GM23338 (cell line): ENCODE results near the gene ERBB4. TPM values are rescaled to one million over a fixed set of nuclear protein-coding genes. Genes with fewer than 3 reads are reported as not detected.

Experiments
- ATAC-seq: fragments of 200-7000 bp; cut with Tn5 transposase; 3 replicates; pipeline ENCODE4 v1.9.1; 2020
- DNase-seq: peaks from one replicate; pipeline ENCODE4 v3.0.0-alpha.2; 2015; ENCODE audit warnings: low spot score
- H2AFZ ChIP-seq: fragments of 200-600 bp; sonication (generic); 2 replicates; pipeline ENCODE4 v1.8.0; 2016; ENCODE audit warnings: antibody characterized with exemption, mild to moderate bottlenecking, moderate library complexity
- H3F3A ChIP-seq: fragments of 200-600 bp; sonication (generic); replicated peaks from 2 replicates; pipeline ENCODE4 v1.8.0; 2017; ENCODE audit warnings: antibody characterized with exemption, mixed run types, low read depth
- H3K27ac ChIP-seq: fragments of 200-600 bp; sonication (generic); 2 replicates; pipeline ENCODE4 v1.6.1; 2016; ENCODE audit warnings: low read depth
- H3K27me3 ChIP-seq: fragments of 200-600 bp; sonication (generic); 2 replicates; pipeline ENCODE4 v1.8.0; 2016; ENCODE audit warnings: mild to moderate bottlenecking, mixed run types, moderate library complexity; ENCODE audit not compliant: insufficient read depth
- H3K36me3 ChIP-seq: fragments of 200-600 bp; sonication (generic); 2 replicates; pipeline ENCODE4 v1.8.0; 2016; ENCODE audit warnings: mild to moderate bottlenecking; ENCODE audit not compliant: insufficient read depth
- H3K4me1 ChIP-seq: fragments of 200-600 bp; sonication (generic); 2 replicates; pipeline ENCODE4 v1.8.0; 2016; ENCODE audit warnings: mild to moderate bottlenecking, moderate library complexity; ENCODE audit not compliant: insufficient read depth
- H3K4me2 ChIP-seq: fragments of 200-600 bp; sonication (generic); 2 replicates; pipeline ENCODE4 v1.7.1; 2017; ENCODE audit warnings: mixed run types
- H3K4me3 ChIP-seq: fragments of 200-600 bp; sonication (generic); 2 replicates; pipeline ENCODE4 v1.6.1; 2016; ENCODE audit warnings: mixed run types
- H3K79me2 ChIP-seq: fragments of 200-600 bp; sonication (generic); replicated peaks from 2 replicates; pipeline ENCODE4 v1.8.0; 2017; ENCODE audit warnings: mild to moderate bottlenecking; ENCODE audit not compliant: insufficient read depth
- H3K9me2 ChIP-seq: fragments of 200-600 bp; sonication (generic); 2 replicates; pipeline ENCODE4 v1.8.0; 2017; ENCODE audit not compliant: insufficient read depth
- H4K20me1 ChIP-seq: fragments of 200-600 bp; sonication (generic); replicated peaks from 2 replicates; pipeline ENCODE4 v1.8.0; 2017; ENCODE audit warnings: mild to moderate bottlenecking; ENCODE audit not compliant: insufficient read depth
- H3K27ac Mint-ChIP-seq: 2 replicates; pipeline ENCODE4 v1.8.0; 2020; ENCODE audit warnings: inconsistent platforms, mild to moderate bottlenecking, moderate library complexity, mixed read lengths
- H3K27me3 Mint-ChIP-seq: 3 replicates; pipeline ENCODE4 v1.8.0; 2022; ENCODE audit warnings: low read depth, mild to moderate bottlenecking, moderate library complexity, mixed read lengths, inconsistent platforms; ENCODE audit not compliant: insufficient read depth, poor library complexity
- H3K36me3 Mint-ChIP-seq: 3 replicates; pipeline ENCODE4 v1.8.0; 2021; ENCODE audit warnings: low read depth, mild to moderate bottlenecking, inconsistent platforms, moderate library complexity, mixed read lengths
- H3K4me1 Mint-ChIP-seq: 3 replicates; pipeline ENCODE4 v1.8.0; 2020; ENCODE audit warnings: mild to moderate bottlenecking, inconsistent platforms, mixed read lengths
- H3K4me3 Mint-ChIP-seq: 3 replicates; pipeline ENCODE4 v1.8.0; 2021; ENCODE audit warnings: moderate library complexity, mild to moderate bottlenecking, inconsistent platforms, mixed read lengths
- H3K9me3 Mint-ChIP-seq: 3 replicates; pipeline ENCODE4 v1.8.0; 2020; ENCODE audit warnings: moderate library complexity, mild to moderate bottlenecking, inconsistent platforms, mixed read lengths
- EZH2 ChIP-seq: fragments of 200-600 bp; sonication (generic); IDR thresholded peaks from one replicate; pipeline ENCODE4 v1.8.0; 2017; ENCODE audit warnings: antibody characterized with exemption, mild to moderate bottlenecking, low read depth; ENCODE audit not compliant: unreplicated experiment
- EZH2phosphoT487 ChIP-seq: fragments of 200-600 bp; sonication (generic); IDR thresholded peaks from one replicate; pipeline ENCODE4 v1.8.1; 2018; ENCODE audit warnings: antibody characterized with exemption; ENCODE audit not compliant: unreplicated experiment
- JUNB ChIP-seq: IDR thresholded peaks from one replicate; pipeline ENCODE4 v1.6.1; 2016; ENCODE audit warnings: antibody characterized with exemption; ENCODE audit not compliant: unreplicated experiment
- NANOG ChIP-seq: IDR thresholded peaks from 2 replicates; pipeline ENCODE4 v1.6.1; 2016; ENCODE audit warnings: antibody characterized with exemption, borderline replicate concordance
- POLR2AphosphoS5 ChIP-seq: IDR thresholded peaks from 2 replicates; pipeline ENCODE4 v1.6.1; 2016; ENCODE audit warnings: antibody characterized with exemption, low read depth
- STAT1 ChIP-seq: IDR thresholded peaks from one replicate; pipeline ENCODE4 v1.6.1; 2016; ENCODE audit warnings: antibody characterized with exemption; ENCODE audit not compliant: unreplicated experiment
- ZNF114 ChIP-seq: fragments of 250-450 bp; sonication (Bioruptor Pico); IDR thresholded peaks from 2 replicates; pipeline ENCODE4 v1.5.0; 2020; ENCODE audit warnings: mild to moderate bottlenecking, moderate library complexity
- ZNF331 ChIP-seq: fragments of 250-450 bp; sonication (Bioruptor Pico); IDR thresholded peaks from 2 replicates; pipeline ENCODE4 v1.5.0; 2020; ENCODE audit warnings: low read depth, mild to moderate bottlenecking, moderate library complexity
- polyA plus RNA-seq: library from polyadenylated mRNA; unstranded; fragments of >200 nt; fragmentation: Nextera tagmentation; extraction: Ambion mirVana; gene quantifications from 2 replicates; pipeline ENCODE4 v1.2.1, GENCODE V29; 2016
- total RNA-seq: library from RNA; depleted of rRNA; stranded (reverse); fragments of >200 nt; shearing (Covaris generic); gene quantifications from 2 replicates; pipeline ENCODE4 v1.2.3, GENCODE V29; 2014
- TF ChIP-seq, protein P1 (sequence below): fragments of 250-450 bp; sonication (Bioruptor Pico); IDR thresholded peaks from 2 replicates; pipeline ENCODE4 v1.5.0; 2020; ENCODE audit warnings: mild to moderate bottlenecking, moderate library complexity
- TF ChIP-seq, protein P2 (sequence below): IDR thresholded peaks from one replicate; pipeline ENCODE4 v1.6.1; 2018; ENCODE audit warnings: antibody characterized with exemption; ENCODE audit not compliant: unreplicated experiment
- TF ChIP-seq, protein P3 (sequence below): IDR thresholded peaks from 2 replicates; pipeline ENCODE4 v1.6.1; 2016; ENCODE audit warnings: antibody characterized with exemption

Gene ERBB4
- total and polyA plus RNA-seq, 2 experiments from 2014 or later: 0.73 to 1.1 TPM

DNA sequence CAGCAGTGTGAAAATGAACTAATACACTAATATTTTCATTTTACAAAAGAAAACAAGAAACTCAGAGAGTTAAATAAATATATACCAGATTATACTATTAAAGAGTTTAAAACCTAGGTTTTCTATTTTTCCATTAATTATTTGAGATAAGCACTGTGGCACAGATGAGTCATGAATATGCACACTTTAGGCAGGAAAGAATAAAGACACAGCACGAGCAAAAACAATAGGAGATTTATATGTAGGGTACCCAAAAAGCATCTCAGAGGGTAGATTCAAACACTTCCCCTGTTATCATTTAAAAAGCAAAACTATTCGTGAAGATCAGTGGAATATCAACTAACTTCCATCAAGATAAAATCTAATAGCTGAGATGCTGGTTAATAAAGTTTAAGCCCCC is 430.6 kb downstream of the ERBB4 start:
- Histone ChIP-seq H3F3A (no peaks in the 10 kb centered on the region), H3K9me2 (no peaks in the 10 kb centered on the region), H3K27ac (no peak overlapping the region), H3K4me2 (peak overlapping the region; percentile 1; the same call in 1 of the 2 replicates), H3K79me2 (no peaks in the 10 kb centered on the region), H3K4me3 (no peak overlapping the region), H3K4me1 (peaks cover 40% of the 10 kb centered on the region), H3K36me3 (peaks cover 8% of the 10 kb centered on the region; the same call in 1 of the 2 replicates), H2AFZ (no peak overlapping the region), H3K27me3 (no peaks in the 10 kb centered on the region), H4K20me1 (no peaks in the 10 kb centered on the region)
- Mint-ChIP-seq H3K36me3 (peaks cover 34% of the 10 kb centered on the region), H3K4me1 (peaks cover 40% of the 10 kb centered on the region), H3K4me3 (no peak overlapping the region), H3K9me3 (peaks cover 30% of the 10 kb centered on the region), H3K27me3 (no peaks in the 10 kb centered on the region), H3K27ac (no peak overlapping the region)
- DNase-seq: no peak
- ATAC-seq: no peak
- TF ChIP-seq, protein P1, sequence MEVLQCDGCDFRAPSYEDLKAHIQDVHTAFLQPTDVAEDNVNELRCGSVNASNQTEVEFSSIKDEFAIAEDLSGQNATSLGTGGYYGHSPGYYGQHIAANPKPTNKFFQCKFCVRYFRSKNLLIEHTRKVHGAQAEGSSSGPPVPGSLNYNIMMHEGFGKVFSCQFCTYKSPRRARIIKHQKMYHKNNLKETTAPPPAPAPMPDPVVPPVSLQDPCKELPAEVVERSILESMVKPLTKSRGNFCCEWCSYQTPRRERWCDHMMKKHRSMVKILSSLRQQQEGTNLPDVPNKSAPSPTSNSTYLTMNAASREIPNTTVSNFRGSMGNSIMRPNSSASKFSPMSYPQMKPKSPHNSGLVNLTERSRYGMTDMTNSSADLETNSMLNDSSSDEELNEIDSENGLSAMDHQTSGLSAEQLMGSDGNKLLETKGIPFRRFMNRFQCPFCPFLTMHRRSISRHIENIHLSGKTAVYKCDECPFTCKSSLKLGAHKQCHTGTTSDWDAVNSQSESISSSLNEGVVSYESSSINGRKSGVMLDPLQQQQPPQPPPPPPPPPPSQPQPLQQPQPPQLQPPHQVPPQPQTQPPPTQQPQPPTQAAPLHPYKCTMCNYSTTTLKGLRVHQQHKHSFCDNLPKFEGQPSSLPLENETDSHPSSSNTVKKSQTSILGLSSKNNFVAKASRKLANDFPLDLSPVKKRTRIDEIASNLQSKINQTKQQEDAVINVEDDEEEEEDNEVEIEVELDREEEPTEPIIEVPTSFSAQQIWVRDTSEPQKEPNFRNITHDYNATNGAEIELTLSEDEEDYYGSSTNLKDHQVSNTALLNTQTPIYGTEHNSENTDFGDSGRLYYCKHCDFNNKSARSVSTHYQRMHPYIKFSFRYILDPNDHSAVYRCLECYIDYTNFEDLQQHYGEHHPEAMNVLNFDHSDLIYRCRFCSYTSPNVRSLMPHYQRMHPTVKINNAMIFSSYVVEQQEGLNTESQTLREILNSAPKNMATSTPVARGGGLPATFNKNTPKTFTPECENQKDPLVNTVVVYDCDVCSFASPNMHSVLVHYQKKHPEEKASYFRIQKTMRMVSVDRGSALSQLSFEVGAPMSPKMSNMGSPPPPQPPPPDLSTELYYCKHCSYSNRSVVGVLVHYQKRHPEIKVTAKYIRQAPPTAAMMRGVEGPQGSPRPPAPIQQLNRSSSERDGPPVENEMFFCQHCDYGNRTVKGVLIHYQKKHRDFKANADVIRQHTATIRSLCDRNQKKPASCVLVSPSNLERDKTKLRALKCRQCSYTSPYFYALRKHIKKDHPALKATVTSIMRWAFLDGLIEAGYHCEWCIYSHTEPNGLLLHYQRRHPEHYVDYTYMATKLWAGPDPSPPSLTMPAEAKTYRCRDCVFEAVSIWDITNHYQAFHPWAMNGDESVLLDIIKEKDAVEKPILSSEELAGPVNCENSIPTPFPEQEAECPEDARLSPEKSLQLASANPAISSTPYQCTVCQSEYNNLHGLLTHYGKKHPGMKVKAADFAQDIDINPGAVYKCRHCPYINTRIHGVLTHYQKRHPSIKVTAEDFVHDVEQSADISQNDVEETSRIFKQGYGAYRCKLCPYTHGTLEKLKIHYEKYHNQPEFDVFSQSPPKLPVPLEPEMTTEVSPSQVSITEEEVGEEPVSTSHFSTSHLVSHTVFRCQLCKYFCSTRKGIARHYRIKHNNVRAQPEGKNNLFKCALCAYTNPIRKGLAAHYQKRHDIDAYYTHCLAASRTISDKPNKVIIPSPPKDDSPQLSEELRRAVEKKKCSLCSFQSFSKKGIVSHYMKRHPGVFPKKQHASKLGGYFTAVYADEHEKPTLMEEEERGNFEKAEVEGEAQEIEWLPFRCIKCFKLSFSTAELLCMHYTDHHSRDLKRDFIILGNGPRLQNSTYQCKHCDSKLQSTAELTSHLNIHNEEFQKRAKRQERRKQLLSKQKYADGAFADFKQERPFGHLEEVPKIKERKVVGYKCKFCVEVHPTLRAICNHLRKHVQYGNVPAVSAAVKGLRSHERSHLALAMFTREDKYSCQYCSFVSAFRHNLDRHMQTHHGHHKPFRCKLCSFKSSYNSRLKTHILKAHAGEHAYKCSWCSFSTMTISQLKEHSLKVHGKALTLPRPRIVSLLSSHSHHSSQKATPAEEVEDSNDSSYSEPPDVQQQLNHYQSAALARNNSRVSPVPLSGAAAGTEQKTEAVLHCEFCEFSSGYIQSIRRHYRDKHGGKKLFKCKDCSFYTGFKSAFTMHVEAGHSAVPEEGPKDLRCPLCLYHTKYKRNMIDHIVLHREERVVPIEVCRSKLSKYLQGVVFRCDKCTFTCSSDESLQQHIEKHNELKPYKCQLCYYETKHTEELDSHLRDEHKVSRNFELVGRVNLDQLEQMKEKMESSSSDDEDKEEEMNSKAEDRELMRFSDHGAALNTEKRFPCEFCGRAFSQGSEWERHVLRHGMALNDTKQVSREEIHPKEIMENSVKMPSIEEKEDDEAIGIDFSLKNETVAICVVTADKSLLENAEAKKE: no peak
- TF ChIP-seq EZH2phosphoT487 (no peak), EZH2 (no peak), ZNF331 (CRISPR knock-in tag) (no peak), STAT1 (no peak), NANOG (no peak), ZNF114 (no peak), JUNB (no peak), POLR2AphosphoS5 (no peak)
- TF ChIP-seq, protein P2, sequence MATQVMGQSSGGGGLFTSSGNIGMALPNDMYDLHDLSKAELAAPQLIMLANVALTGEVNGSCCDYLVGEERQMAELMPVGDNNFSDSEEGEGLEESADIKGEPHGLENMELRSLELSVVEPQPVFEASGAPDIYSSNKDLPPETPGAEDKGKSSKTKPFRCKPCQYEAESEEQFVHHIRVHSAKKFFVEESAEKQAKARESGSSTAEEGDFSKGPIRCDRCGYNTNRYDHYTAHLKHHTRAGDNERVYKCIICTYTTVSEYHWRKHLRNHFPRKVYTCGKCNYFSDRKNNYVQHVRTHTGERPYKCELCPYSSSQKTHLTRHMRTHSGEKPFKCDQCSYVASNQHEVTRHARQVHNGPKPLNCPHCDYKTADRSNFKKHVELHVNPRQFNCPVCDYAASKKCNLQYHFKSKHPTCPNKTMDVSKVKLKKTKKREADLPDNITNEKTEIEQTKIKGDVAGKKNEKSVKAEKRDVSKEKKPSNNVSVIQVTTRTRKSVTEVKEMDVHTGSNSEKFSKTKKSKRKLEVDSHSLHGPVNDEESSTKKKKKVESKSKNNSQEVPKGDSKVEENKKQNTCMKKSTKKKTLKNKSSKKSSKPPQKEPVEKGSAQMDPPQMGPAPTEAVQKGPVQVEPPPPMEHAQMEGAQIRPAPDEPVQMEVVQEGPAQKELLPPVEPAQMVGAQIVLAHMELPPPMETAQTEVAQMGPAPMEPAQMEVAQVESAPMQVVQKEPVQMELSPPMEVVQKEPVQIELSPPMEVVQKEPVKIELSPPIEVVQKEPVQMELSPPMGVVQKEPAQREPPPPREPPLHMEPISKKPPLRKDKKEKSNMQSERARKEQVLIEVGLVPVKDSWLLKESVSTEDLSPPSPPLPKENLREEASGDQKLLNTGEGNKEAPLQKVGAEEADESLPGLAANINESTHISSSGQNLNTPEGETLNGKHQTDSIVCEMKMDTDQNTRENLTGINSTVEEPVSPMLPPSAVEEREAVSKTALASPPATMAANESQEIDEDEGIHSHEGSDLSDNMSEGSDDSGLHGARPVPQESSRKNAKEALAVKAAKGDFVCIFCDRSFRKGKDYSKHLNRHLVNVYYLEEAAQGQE: no peak
- TF ChIP-seq, protein P3, sequence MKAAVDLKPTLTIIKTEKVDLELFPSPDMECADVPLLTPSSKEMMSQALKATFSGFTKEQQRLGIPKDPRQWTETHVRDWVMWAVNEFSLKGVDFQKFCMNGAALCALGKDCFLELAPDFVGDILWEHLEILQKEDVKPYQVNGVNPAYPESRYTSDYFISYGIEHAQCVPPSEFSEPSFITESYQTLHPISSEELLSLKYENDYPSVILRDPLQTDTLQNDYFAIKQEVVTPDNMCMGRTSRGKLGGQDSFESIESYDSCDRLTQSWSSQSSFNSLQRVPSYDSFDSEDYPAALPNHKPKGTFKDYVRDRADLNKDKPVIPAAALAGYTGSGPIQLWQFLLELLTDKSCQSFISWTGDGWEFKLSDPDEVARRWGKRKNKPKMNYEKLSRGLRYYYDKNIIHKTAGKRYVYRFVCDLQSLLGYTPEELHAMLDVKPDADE: no peak
